ENCODE data around the gene NEGR1.

The NEGR1 gene

GRCh38 chr1:71687376-71687775 is 595.0 kb downstream of the NEGR1 start:
- TF ChIP-seq, protein P1, sequence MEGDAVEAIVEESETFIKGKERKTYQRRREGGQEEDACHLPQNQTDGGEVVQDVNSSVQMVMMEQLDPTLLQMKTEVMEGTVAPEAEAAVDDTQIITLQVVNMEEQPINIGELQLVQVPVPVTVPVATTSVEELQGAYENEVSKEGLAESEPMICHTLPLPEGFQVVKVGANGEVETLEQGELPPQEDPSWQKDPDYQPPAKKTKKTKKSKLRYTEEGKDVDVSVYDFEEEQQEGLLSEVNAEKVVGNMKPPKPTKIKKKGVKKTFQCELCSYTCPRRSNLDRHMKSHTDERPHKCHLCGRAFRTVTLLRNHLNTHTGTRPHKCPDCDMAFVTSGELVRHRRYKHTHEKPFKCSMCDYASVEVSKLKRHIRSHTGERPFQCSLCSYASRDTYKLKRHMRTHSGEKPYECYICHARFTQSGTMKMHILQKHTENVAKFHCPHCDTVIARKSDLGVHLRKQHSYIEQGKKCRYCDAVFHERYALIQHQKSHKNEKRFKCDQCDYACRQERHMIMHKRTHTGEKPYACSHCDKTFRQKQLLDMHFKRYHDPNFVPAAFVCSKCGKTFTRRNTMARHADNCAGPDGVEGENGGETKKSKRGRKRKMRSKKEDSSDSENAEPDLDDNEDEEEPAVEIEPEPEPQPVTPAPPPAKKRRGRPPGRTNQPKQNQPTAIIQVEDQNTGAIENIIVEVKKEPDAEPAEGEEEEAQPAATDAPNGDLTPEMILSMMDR (IDR thresholded peaks at IDR 0.05; ENCODE audit: low read depth, low read length): no peak

DNA sequence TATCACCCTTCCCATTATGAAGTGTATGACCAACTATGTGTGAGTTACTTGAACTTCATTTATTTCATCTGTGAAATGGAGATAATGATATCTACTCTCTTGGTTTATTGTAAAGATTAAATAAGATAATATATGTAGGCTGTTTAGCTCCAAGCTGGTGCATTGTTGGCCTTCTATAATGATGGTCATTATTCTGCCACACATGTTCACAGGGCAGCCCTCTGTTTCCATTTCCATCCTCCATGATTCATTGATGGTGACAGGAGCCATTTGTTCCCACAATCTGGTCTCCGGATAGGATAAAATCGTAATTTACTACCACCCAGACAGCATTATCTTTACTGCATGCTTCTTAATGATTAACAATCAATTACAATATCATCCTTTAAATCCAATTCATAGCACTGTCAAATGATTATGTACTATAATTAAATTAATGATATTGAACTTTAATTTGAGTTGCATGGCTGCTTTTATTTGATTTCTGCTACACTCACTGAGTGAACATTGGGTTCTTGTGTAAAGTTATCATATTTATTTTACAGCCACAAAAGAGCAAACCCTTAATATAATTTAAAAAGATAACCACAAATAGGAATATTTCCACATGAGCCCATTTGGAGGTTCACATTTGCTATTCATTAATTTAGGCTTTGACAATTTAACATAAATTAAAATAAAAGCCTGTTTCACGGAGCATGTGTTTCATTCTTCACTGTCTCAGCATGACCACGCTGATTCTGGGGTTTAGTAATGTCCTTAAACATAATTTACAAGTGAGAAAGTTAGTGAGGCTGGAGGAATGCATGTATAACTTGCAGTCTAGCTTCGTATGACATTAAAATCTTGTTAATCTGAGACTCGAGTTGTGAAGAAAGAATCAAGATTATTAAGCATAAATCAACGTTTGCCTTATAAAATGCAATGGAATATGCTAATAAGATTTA is 605.1 kb downstream of the NEGR1 start:
- TF ChIP-seq, protein P1 (IDR thresholded peaks at IDR 0.05; ENCODE audit: low read depth, low read length): no peak
- no peak for DNase-seq (ENCODE audit: extremely low read depth, low read depth)

More at GRCh38 chr1:71687376-71687775, 595.0 kb downstream of the NEGR1 start:
- no peak for DNase-seq (ENCODE audit: extremely low read depth, low read depth)

- DNase-seq (ENCODE audit: extremely low read depth, low read depth): no peak
- TF ChIP-seq, protein P1 (IDR thresholded peaks at IDR 0.05; ENCODE audit: low read depth, low read length): no peak
These were observed 614.3 kb downstream of the NEGR1 start for GRCh38 chr1:71668065-71668464.

DNA sequence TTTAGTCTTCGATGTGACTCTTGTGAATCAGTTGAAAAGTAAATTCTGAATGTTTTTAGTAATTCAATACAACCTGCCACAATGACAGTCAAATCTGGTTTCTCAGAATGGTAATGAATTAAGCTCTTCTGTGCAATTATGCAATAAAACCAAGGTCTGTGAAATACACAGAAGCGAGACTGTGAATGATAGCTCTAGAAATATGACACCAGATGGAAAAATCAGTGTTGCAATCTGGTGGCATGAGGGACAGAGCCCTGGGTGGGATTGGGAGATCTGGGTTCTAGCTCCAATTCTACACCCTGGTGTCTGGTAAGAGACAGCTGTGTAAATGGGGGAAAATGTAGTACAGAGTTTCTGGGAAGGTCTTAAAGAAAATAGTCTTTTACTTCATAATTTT is 615.1 kb downstream of the NEGR1 start:
- TF ChIP-seq, protein P1 (IDR thresholded peaks at IDR 0.05; ENCODE audit: low read depth, low read length): no peak
- DNase-seq (ENCODE audit: extremely low read depth, low read depth): peak; percentile 15

DNA sequence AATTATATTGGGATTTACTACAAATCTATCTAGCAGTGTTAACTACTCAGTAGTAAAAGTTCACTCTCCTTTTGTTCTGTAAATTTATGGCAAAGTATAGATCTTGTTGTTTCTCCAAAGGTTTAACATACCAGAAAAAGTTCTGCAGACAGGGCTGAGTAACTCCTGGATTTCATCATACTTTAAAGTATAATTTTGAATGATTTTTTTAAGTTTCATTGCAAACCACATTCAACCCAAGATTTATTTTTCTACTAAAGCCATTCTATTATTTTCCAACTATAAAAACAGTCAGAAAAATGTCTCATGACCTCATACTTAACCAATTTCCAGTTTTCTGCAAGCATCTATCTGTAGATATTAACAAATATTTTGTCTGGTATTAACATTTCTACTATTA is 615.7 kb downstream of the NEGR1 start:
- no peak for DNase-seq (ENCODE audit: extremely low read depth, low read depth)
- TF ChIP-seq, protein P1 (IDR thresholded peaks at IDR 0.05; ENCODE audit: low read depth, low read length): no peak

DNA sequence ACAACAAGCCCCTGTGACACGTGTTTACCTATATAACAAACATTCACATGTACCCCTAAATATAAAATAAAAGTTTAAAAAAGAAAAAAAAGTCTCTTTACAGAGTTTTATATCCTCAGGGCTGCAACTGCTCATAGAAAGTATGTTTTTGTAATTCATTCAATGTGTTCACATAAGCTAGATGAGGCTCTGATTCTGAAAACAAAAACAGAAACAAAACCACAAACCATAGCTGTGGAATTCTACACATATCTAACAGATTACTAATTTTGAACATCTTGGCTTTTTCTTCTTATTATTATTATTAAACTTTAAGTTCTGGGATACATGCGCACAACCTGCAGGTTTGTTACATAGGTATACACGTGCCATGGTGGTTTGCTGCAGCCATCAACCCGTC is 621.9 kb downstream of the NEGR1 start:
- TF ChIP-seq, protein P1 (IDR thresholded peaks at IDR 0.05; ENCODE audit: low read depth, low read length): no peak
- peak; percentile 39 for DNase-seq (ENCODE audit: extremely low read depth, low read depth)

DNA sequence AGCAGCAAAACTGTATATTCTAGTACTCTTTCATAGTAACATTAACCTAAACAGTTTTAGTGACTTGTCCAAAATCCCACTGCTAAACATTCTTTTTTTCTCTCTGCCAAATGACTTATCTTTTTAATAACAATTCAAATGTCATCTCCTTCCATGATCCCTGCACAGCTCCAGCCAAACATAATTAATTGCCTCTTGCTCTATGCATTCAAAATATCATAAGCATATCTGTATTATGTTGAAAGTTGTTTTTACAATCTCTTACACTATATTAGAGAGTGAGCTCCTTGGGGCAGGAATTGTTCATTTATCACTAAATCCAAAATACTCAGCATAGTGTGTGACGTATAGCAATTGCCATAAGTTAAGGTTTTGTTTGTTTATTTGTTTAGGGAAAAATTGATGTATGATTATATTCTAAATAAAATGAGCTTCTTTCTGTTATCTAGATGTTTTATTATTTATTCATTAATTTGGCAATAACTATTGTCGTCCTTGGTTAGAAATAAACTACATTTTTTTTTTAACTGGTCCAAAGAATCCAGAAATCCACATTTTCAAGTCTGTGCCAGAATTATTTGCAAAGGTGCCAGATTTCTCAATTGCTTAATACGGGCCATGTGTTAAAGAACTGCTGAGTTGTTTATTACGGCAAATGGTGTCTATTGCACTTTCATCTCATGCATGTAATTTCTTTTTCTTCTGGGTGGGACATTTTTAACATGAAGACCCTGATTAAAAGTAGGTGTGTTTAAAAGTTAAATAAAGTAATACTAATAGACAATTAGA is 624.3 kb downstream of the NEGR1 start:
- DNase-seq (ENCODE audit: extremely low read depth, low read depth): peak; percentile 29
- TF ChIP-seq, protein P1 (IDR thresholded peaks at IDR 0.05; ENCODE audit: low read depth, low read length): no peak
